Tongue (tissue), 2 donors: ENCODE data around the gene PRTFDC1. TPM values are rescaled to one million over a fixed set of nuclear protein-coding genes. Genes with fewer than 3 reads are reported as not detected.
"Not testable (repeated sequence)": the region's sequence is repeated elsewhere in the genome, so short reads cannot be mapped to it uniquely, and the experiment has no call there.

Experiments used
- DNase-seq: peaks from one replicate; pipeline ENCODE4 v3.0.0-alpha.2; 2015
- total RNA-seq: library from RNA; depleted of rRNA; stranded (reverse); fragments of >200 nt; gene quantifications from one replicate; pipeline ENCODE4 v1.2.3, GENCODE V29; 2014

Gene PRTFDC1
- total RNA-seq, 1 donor from 2014 or later, result 15.4 TPM

DNA sequence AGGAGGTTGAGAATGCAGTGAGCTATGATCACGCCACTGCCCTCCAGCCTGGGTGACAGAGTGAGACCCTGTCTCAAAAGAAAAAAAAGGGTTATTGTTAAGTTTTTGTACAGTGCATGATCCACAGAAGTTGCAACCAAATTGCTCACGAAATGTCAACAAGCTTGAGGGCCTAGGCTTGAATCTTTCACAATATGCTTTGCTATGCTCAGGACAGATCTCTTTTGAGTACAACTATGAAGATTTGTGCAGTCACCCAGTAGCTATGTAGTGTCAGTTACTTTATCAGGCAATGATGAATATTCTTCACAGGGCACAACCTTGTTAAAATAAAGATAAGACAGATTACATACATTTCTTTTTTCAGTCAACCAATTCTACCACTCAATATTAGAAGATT is 109.2 kb downstream of the PRTFDC1 start:
- no peak for DNase-seq

DNA sequence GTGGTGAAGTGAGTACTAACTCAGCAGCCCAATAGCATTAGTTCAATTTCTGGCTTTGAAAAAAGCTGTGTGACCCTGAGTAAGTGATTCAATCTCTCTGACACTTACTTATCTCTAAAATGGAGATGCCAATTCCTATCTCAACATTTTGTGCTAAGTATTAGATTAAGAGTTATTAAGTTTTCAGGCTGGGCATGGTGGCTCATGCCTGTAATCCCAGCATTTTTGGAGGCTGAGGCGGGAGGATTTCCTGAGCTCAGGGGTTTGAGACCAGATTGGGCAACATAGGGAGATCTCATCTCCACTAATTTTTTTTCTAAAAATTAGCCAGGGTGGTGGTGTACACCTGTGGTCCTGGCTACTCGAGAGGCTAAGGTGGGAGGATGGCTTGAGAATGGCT is 109.5 kb downstream of the PRTFDC1 start:
- DNase-seq, result no peak

DNA sequence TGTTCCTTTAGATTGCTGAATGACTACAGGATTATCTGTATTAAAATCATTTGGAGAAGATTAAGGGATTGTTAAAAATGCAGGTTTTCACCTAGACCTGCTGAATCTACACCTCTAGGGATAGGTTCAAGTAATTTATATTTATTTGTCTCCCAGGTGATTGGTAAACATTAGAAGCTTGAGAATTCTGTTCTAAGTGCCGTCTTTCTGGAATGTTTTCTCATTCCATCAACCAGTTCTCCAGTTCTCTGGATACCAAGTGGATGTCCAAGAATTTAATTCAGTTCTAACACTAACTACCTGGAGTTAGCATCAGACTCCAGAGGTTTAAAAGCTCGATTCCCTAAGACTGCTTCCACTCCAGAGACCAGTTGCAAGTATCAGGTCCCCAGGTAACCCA is 110.9 kb downstream of the PRTFDC1 start:
- DNase-seq, result no peak

DNA sequence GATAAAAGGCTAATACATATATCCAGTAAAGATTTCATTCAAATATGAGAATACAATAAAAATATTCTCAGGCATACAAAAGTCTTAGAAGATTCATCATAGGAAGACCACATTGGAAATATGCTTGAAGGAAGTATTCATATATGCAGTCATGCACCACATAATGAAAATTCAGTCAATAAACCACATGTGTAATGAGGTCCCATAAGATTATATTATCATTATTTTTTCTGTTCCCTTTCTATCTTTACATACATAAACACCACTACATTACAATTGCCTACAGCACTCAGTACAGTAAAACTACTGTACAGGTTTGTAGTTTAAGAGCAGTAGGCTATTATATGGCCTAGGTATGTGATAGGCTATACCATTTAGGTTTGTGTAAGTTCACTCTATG is 111.6 kb downstream of the PRTFDC1 start:
- DNase-seq, result no peak

DNA sequence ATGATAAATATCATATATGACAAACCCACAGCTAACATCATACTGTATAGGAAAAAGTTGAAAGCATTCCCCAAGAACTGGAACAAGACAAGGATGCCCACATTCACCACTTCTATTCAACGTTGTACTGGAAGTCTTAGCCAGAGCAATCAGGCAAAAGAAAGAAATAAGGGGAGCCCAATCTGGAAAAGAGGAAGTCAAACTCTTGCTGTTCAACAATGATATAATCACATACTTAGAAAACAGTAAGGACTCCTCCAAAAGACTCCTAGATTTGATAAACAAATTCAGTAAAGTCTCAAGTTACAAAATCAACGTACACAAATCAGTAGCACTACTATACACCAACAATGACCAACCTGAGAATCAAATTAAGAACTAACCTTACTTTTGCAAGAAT is 114.6 kb downstream of the PRTFDC1 start:
- DNase-seq, result not testable (repeated sequence)

DNA sequence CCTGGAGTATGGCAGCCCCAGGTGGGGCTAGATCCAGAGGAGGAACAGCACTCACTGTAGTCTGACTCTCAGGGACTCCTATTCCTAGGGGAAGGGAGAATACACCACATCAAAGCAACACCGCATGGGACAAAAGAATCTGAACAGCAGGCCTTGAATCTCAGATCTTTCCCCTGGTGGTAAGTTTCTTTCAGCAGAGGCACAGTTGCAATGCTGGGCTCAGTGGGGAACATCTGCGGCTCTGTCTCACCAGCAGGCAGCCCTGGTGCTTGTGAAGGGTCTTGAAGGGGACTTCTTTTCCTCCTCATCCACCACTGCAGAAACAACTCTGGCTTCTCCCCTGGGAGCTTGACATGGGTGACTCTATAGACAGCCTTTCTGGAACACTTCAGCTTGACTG is 117.5 kb downstream of the PRTFDC1 start:
- no peak for DNase-seq

DNA sequence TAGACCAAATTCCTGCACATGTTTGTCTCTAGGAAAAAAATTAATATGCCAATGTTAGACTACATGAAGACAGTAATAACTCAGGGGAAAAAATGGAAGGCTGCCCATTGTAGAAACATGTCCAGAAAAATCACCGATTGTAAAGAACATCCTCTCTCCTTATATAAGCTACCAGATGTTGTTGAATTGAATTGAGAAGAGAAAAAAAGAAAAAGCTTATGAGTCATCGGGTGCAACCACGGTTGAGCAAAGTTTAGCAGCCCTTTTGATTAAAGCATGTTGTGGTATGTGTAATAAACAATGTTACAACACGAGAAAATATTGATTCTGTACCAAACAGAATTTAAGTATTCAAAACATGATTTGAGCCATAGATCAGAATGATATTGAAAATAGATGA is 126.4 kb downstream of the PRTFDC1 start:
- peak; percentile 24 for DNase-seq

DNA sequence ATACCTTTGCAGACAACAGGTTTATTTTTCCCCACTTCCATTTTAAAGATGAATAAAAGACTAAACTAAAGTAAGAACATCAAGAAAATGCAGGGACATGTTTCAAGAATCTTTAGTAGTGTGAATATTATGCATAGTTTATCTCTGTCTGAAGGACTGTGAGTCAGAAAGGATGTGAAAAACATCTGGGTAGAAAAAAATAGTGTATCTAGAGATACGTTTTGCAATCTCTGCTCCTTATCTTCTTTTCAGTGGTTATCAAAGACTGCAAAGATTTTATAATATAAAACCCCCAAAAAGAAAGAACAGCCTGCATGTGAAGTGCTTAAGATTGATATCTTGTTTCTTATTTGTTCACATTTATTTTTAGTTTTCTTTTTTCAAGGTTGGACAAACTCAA is 126.9 kb downstream of the PRTFDC1 start:
- DNase-seq, result no peak

DNA sequence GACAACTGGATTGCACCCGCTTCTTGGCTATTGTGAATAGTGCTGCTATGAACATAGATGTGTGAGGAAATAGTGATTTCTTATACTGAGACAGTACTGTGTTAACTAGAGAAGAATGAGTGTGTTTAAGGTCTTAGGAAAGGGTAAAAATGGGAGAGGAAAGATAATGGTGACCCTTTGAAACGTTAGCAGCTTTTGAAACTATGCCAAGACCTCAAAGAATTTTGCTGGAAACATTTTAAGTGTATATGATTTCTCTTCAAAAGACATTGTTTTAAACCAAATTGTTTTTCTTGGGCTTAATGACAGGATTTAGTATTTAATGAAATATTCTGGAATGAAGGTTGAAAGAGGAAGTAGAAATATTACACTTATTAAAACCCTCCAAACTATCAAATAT is 127.9 kb downstream of the PRTFDC1 start:
- DNase-seq, result no peak

DNA sequence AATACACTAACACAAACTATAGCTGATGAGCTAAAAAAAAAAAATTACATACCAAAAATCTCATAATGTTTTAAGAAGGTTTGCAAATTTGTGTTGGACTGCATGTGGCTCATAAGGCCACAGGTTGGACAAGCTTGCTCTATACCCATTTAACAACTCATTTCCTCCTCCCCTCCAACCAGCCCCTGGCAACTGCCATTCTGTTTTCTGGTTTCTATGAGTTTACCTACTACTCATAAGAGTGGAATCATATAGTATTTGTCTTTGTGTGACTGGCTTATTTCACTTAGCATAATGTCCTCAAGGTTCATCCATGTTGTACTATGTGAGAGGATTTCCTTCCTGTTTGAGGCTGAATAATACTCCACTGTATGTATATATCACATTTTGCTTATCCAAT is 128.3 kb downstream of the PRTFDC1 start:
- DNase-seq, result no peak

DNA sequence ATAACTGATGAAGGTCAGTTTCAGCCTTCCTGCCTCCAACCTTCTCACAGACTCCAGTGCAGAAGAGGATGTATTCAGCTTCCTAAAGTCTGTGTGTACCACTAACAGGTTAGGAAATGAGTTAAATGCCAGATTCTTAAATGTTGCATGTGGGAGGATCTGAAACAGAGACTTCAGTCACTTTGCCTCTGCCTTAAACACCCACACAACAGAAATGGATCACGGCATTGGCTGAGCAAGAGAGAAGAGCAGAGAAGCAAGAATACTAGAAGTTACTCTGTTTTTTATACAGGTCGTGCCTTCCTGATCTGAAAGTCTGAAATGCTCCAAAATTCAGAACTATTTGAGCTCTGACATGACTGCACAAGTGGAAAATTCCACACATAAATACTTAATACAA is 129.8 kb downstream of the PRTFDC1 start:
- no peak for DNase-seq

DNA sequence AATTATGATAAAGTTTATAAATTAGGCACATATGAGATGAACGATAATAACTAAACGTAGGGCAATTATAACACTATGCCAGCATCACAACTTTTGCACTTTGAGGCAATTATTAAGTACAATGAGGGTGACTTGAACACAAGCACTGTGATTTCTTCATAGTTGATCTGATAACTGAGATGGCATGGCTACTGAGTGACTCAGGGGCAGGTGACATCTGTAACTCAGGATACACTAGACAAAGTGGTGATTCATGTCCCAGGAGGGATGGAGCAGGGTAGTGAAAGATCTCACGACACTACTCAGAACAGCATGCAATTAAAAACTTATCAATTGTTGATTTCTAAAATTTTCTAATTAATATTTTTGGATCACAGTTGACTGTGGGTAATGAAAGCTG is 130.4 kb downstream of the PRTFDC1 start:
- no peak for DNase-seq

DNA sequence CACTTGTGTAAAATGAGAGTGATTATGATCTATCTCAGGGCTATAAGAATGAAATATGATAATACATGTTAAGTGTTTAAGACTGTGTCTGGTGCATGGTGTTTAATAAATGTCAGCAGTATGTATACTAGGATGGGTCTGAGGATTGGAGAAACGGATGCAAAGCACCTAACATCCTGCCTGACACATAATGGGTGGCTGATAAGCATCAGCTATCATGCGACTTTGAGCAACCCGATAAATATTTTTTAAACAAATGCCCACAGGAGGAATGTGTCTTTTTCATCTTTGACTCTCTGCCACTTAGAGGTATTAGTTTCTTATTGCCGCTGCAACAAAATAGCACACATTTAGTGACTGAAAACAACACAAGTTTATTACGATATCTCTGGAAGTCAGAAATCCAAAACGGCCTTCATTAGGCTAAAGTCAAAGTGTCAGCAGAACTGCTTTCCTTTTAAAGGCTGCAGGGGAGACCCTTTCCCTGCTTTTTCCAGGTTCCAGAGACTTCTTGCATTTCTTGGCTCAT is 135.5 kb downstream of the PRTFDC1 start:
- no peak for DNase-seq

DNA sequence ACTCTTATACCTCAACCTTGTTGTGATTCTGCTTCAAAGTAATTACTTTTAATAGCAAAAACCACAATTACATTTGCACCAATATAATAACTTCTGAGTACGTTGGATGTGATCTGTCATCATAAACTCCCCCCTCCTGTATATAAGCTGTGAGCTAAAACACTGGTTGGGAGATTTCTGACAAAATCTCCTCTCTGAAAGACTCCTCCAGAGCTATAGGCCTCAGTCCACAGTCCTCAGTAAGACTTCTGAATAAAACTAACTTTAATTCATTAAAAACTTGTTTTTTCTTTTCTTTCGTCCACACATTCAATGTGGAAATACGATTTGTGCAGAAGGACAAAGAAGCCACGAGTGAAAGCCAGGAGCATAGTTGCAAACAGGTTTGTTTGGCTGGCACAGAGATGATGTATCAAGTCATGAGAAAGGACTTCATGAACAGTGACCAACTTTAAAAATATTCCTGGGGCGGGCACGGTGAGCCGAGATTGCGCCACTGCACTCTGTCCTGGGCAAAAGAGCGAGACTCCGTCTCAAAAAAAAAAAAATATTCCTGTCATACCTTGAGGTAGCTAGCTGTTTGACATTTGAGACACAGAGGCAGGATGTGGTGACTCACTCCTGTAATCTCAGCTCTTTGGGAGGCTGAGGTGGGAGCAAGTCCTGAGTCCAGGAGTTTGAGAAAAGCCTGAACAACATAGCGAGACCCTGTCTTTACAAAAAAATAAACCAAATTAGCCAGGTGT is 137.7 kb downstream of the PRTFDC1 start:
- DNase-seq, result no peak

DNA sequence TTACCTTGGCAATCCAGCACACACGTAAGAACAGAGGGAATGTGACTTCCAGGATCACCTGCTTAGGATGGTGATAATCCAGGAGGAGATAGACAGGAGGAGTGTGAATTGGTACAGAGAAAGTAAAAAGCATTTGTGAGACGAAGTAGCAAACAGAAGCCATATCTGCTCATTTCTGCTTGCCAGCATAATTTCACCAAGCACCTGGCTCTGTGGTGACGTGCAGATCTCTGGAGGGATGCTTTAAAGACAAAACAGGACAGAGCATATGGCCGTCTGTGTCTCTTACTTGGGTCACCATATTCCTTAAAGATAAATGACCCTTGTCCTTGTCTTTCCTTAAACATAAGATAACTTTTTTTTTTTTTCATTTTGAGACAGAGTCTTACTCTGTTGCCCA is 138.6 kb downstream of the PRTFDC1 start:
- no peak for DNase-seq

DNA sequence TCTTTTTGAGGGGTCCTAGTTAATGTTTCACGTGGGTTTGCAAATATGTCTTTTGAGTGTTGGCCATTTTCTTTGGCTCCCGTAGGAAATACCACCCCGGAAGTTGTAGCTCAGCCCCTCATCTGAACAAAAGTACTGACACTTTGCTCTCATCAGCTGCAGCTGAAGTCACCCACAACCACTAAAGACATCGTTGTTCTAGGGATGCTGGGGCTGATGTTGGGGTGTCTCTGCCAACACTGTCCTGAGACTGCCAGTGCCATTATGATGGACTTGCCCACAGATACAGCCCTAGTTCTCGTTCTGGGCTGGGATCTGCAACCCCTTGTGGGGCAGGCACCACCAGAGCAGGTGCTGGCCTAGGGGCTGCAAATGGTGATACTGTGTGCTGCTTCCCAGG is 146.1 kb downstream of the PRTFDC1 start:
- no peak for DNase-seq

DNA sequence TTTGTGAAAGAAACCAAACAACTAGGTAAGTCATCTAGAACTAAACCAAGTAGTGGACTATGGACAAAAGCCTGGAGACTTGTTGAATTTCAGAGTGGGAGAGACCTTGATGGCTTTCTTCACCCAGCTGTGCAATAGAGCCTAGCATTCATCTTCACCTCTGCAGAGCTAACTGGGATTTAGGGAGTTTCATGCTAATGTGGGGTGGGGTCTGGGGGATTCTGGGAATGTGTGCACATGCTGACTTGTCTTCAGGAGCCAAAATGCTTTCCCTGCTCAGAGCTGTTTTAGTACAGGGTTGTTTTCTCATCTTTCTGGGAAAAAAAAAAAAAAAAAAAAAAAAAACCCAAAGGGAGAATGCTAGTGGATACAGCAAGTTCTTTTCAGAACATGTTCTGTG is 147.4 kb downstream of the PRTFDC1 start:
- no peak for DNase-seq

DNA sequence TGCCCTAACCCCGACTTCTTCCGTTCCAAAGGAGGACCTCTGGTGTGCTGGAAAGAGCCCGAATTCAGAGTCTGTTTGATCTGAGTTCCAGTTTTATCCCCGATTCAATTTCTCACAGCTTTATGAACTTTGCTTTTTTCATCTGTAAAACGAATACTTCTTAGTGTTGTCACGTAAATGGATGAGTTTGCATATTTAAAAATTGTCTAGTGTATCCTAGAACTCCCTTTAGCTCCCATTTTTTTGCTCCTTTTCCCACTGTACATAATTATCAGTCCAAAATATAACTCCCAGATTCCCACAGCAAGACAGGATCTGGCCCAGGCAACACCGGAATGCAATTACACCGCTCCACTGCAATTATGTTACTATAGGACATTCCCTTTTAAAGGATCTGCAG is 148.0 kb downstream of the PRTFDC1 start:
- no peak for DNase-seq

DNA sequence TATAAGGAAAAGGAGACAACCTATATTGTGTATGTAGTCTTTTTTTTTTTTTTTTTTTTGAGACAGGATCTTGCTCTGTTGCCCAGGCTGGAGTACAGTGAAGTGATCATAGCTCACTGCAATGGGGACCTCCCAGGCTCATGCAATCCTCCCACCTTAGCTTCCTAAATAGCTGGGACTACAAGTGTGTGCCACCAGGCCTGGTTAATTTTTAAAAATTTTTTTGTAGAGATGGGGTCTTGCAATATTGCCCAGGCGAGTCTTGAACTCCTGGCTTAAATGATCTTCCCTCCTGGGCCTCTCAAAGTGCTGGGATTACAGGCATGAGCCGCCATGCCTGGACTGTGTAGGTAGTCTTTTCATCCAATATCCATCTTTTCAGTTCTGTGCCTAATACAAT is 150.0 kb downstream of the PRTFDC1 start:
- no peak for DNase-seq

DNA sequence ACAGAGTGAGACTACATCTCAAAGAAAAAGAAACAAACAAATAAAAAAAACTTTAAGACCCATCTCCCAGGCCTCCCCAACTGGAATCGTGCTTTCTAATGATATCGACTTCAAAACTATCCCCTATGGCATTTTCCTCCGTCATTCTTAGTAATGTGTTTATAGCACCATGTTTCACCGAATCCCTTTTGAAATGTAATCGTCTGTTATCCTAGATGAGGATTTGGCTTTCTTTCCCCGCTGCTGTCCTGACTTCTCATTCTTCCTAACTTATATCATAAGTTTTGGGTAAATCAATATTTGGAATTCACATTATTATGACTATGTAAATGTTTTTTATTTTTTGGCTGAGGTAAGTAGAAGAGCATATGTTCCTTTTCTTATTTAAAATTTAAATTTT is 151.5 kb downstream of the PRTFDC1 start:
- DNase-seq, result no peak
